SK-N-MC (cell line): ENCODE results near the gene POC1A.

ENCODE experiments used
- EZH2 ChIP-seq: fragments of 200-600 bp; sonication (generic); IDR thresholded peaks from one replicate; pipeline ENCODE4 v1.6.1; 2017; ENCODE audit warnings: antibody characterized with exemption
- POLR2AphosphoS5 ChIP-seq: IDR thresholded peaks from 2 replicates; pipeline ENCODE4 v1.6.1; 2012; ENCODE audit warnings: mild to moderate bottlenecking, low read depth, low read length, borderline replicate concordance

DNA sequence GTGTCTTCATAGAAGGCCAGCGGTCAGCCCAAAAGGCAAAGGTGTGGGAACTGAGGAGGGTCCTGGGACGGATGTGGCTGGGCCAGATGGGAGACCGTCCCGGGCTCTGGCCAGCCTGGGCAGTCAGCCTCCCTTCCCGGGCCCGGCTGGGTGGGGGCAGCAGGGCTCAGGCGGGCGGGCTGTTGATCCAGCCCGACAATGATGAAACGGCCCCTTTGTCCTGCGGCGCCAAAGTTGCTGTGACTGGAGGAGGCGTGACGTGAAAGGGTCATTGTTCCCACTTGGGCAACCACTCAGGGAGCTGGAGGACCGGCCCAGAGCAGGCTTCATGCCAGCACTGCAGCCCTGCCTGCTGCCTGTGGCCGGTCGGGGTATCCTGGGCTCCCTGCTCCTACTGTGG lies 114.4 kb downstream of the POC1A start:
- TF ChIP-seq EZH2: no peak
- no peak for TF ChIP-seq POLR2AphosphoS5
